Liver (tissue), 9 donors: ENCODE measurements around the gene HS6ST3. TPM values are rescaled to one million over a fixed set of nuclear protein-coding genes. Genes with fewer than 3 reads are reported as not detected.

Experiments used
- DNase-seq: peaks from one replicate; pipeline ENCODE4 v3.0.0-alpha.2; 2017; ENCODE audit warnings: low spot score
- H3K27ac ChIP-seq, 2 donors: one replicate each; pipeline ENCODE4 v1.7.0; 2013; ENCODE audit warnings: inconsistent platforms in 2 of 2, low read length in 2 of 2, control low read depth in 1 of 2, low read depth in 1 of 2, mild to moderate bottlenecking in 1 of 2
- H3K27me3 ChIP-seq, 4 donors: one replicate each; pipeline versions ENCODE4 v1.6.1 to v1.7.0; 2013; ENCODE audit warnings: low read length in 3 of 4, inconsistent platforms in 1 of 4, mild to moderate bottlenecking in 1 of 4, moderate library complexity in 1 of 4; ENCODE audit not compliant: control insufficient read depth in 4 of 4, insufficient read depth in 4 of 4
- H3K36me3 ChIP-seq, 4 donors: one replicate each; pipeline versions ENCODE4 v1.6.1 to v1.7.0; 2013; ENCODE audit warnings: low read length in 3 of 4, mild to moderate bottlenecking in 3 of 4, low read depth in 1 of 4, moderate library complexity in 1 of 4; ENCODE audit not compliant: control insufficient read depth in 4 of 4, insufficient read depth in 3 of 4
- H3K4me1 ChIP-seq, 4 donors: one replicate each; pipeline versions ENCODE4 v1.6.1 to v1.7.0; 2013; ENCODE audit warnings: low read length in 3 of 4, mild to moderate bottlenecking in 3 of 4, moderate library complexity in 1 of 4; ENCODE audit not compliant: control insufficient read depth in 4 of 4, insufficient read depth in 4 of 4
- H3K4me3 ChIP-seq, 3 donors: one replicate each; pipeline versions ENCODE4 v1.6.1 to v1.7.0; 2013; ENCODE audit warnings: low read length in 3 of 3, control low read depth in 1 of 3, low read depth in 1 of 3, mild to moderate bottlenecking in 1 of 3
- H3K9ac ChIP-seq, 2 donors: one replicate each; pipeline ENCODE4 v1.7.0; 2013; ENCODE audit warnings: low read length in 2 of 2, mild to moderate bottlenecking in 2 of 2, moderate library complexity in 2 of 2, control low read depth in 1 of 2, low read depth in 1 of 2
- H3K9me3 ChIP-seq, 4 donors: one replicate each; pipeline versions ENCODE4 v1.6.1 to v1.7.0; 2013; ENCODE audit warnings: low read length in 3 of 4; ENCODE audit not compliant: control insufficient read depth in 4 of 4
- EGR1 ChIP-seq, 2 donors: IDR thresholded peaks; 2 replicates each; pipeline ENCODE4 v1.6.1; 2016 to 2018; ENCODE audit warnings: antibody characterized with exemption in 2 of 2, low read depth in 2 of 2
- FOXA1 ChIP-seq: IDR thresholded peaks from 2 replicates; pipeline ENCODE4 v1.6.1; 2016; ENCODE audit warnings: antibody characterized with exemption
- FOXA2 ChIP-seq: IDR thresholded peaks from 2 replicates; pipeline ENCODE4 v1.6.1; 2016; ENCODE audit warnings: antibody characterized with exemption
- GABPA ChIP-seq, 2 donors: IDR thresholded peaks in 1 of 2; conservative IDR thresholded peaks in 1 of 2; 2 replicates each; pipeline ENCODE4 v1.6.1; 2016; ENCODE audit warnings: antibody characterized with exemption in 2 of 2, mild to moderate bottlenecking in 1 of 2, moderate library complexity in 1 of 2
- HNF4A ChIP-seq, 2 donors: conservative IDR thresholded peaks; 2 replicates each; pipeline ENCODE4 v1.6.1; 2016; ENCODE audit warnings: antibody characterized with exemption in 2 of 2, mild to moderate bottlenecking in 2 of 2
- HNF4G ChIP-seq: IDR thresholded peaks from 2 replicates; pipeline ENCODE4 v1.6.1; 2016; ENCODE audit warnings: antibody characterized with exemption
- JUND ChIP-seq, 2 donors: IDR thresholded peaks; 2 replicates each; pipeline ENCODE4 v1.6.1; 2016; ENCODE audit warnings: antibody characterized with exemption in 2 of 2
- MAX ChIP-seq: IDR thresholded peaks from 2 replicates; pipeline ENCODE4 v1.6.1; 2016; ENCODE audit warnings: antibody characterized with exemption
- NR2F2 ChIP-seq: IDR thresholded peaks from 2 replicates; pipeline ENCODE4 v1.6.1; 2016; ENCODE audit warnings: antibody characterized with exemption
- RAD21 ChIP-seq, 2 donors: IDR thresholded peaks; 2 replicates each; pipeline ENCODE4 v1.6.1; 2016; ENCODE audit warnings: antibody characterized with exemption in 2 of 2, mild to moderate bottlenecking in 2 of 2
- REST ChIP-seq: IDR thresholded peaks from 2 replicates; pipeline ENCODE4 v1.6.1; 2016; ENCODE audit warnings: antibody characterized with exemption, mild to moderate bottlenecking
- RXRA ChIP-seq, 2 donors: IDR thresholded peaks; 2 replicates each; pipeline ENCODE4 v1.6.1; 2017 to 2018; ENCODE audit warnings: antibody characterized with exemption in 2 of 2, mild to moderate bottlenecking in 1 of 2
- SP1 ChIP-seq: IDR thresholded peaks from 2 replicates; pipeline ENCODE4 v1.6.1; 2018; ENCODE audit warnings: antibody characterized with exemption, mild to moderate bottlenecking
- TAF1 ChIP-seq: conservative IDR thresholded peaks from 2 replicates; pipeline ENCODE4 v1.6.1; 2016; ENCODE audit warnings: antibody characterized with exemption, mild to moderate bottlenecking
- YY1 ChIP-seq: IDR thresholded peaks from 2 replicates; pipeline ENCODE4 v1.6.1; 2016; ENCODE audit warnings: antibody characterized with exemption, mild to moderate bottlenecking
- ZBTB33 ChIP-seq: IDR thresholded peaks from 2 replicates; pipeline ENCODE4 v1.6.1; 2016; ENCODE audit warnings: antibody characterized with exemption
- WGBS: extraction: QIAGEN DNeasy Blood & Tissue Kit; methylation state at CpG from one replicate; pipeline ENCODE4 v1.1.7; 2013; 5-methylcytosine and 5-hydroxymethylcytosine counted together
- polyA plus RNA-seq, 2 donors: library from polyadenylated mRNA; stranded (reverse) in 1 of 2; unstranded in 1 of 2; fragments of 200-250 nt in 1 of 2; fragments of >200 nt in 1 of 2; fragmentation: Nextera tagmentation in 1 of 2; extraction: Ambion mirVana in 1 of 2; gene quantifications; one replicate each; pipeline versions ENCODE4 v1.2.1 to v1.2.3, GENCODE V29; 2013 to 2015
- total RNA-seq, 2 donors: library from RNA; depleted of rRNA; stranded (reverse); fragments of >200 nt; gene quantifications; one replicate each; pipeline ENCODE4 v1.2.3, GENCODE V29; 2014
- TF ChIP-seq, protein P1 (sequence below): IDR thresholded peaks from 2 replicates; pipeline ENCODE4 v1.6.1; 2016; ENCODE audit warnings: antibody characterized with exemption
- TF ChIP-seq, protein P2 (sequence below): fragments of 150-350 bp; IDR thresholded peaks from 2 replicates; pipeline ENCODE4 v1.5.1; 2017; ENCODE audit warnings: improper control_type of control experiment, low read depth, low read length; ENCODE audit not compliant: missing input control
- donor health status: healthy.
- donor health status: healthy.
- donor health status: healthy.
- donor health status: healthy.
- donor health status: healthy.

Gene HS6ST3
- total and polyA plus RNA-seq, 4 donors = under 0.01 TPM; not detected in 3

DNA sequence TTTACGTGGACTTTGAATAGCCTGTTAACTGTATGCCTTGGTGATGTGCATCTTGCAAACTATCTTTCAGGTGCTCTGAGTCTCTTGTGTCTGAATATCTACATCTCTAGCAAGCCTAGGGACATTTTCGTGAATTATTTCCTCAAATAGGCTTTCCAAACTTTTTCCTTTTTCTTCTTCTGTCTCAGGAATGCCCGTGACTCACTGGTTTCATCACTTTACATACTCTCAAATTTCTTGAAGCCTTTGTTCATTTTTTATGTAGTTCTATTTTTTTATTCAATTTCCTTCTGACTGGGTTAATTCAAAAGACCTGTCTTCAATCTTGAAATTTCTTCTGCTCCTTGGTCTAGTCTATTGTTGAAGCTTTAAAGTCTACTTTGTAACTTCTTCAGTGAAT, 572.1 kb downstream of the HS6ST3 start (continued):
- no peak for TF ChIP-seq REST

- H3K27me3 ChIP-seq = no peaks in the 10 kb centered on the region
- no peaks in the 10 kb centered on the region for H3K4me1 ChIP-seq
- 70% methylated on average over 5 of the region's 5 CpGs for WGBS
- no peak overlapping the region for H3K27ac ChIP-seq
- TF ChIP-seq HNF4G (no peak), YY1 (no peak), HNF4A (conservative IDR thresholded peaks at IDR 0.05) (no peak), REST (no peak), EGR1 (IDR thresholded peaks at IDR 0.05; ENCODE audit: low read depth in 2 of 2) (no peak), RAD21 (IDR thresholded peaks at IDR 0.05) (no peak), SP1 (no peak), NR2F2 (no peak), GABPA (IDR thresholded peaks at IDR 0.05 in 1 of 2, conservative IDR thresholded peaks at IDR 0.05 in 1 of 2) (no peak)
- H3K36me3 ChIP-seq = no peaks in the 10 kb centered on the region
- H3K4me3 ChIP-seq = no peak overlapping the region
- H3K9ac ChIP-seq = no peak overlapping the region
- peaks cover 0 to 4% (median 1%) of the 10 kb centered on the region in 4 donors for H3K9me3 ChIP-seq
- DNase-seq = no peak
Observed at GRCh38 chr13:96667294-96668018, 577.5 kb downstream of the HS6ST3 start.

DNA sequence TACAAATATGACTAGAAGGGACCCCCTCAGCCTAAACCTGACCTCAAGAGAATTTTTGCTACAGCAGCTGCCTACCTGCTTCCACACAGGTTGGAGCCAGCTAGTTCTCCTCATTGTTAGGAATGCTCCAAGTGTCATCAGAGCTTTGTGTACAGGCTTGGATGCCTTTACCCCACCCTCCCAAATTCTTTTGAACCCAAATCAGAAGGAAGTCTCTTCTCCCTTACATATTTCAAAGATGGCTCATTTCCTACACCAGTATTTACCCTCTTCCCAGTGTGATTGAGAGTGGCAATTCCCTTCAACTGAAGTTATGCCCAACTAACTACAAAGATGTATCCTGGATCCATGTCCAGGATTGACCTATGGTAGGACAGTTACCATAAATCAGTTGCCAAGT, 581.2 kb downstream of the HS6ST3 start:
- Histone ChIP-seq H3K4me1 (no peaks in the 10 kb centered on the region), H3K27ac (no peak overlapping the region), H3K4me3 (no peak overlapping the region), H3K36me3 (no peaks in the 10 kb centered on the region), H3K9me3 (no peaks in the 10 kb centered on the region), H3K27me3 (no peaks in the 10 kb centered on the region), H3K9ac (no peak overlapping the region)
- DNase-seq = no peak
- TF ChIP-seq MAX (no peak), HNF4A (conservative IDR thresholded peaks at IDR 0.05) (no peak), NR2F2 (no peak), HNF4G (no peak), SP1 (no peak), EGR1 (IDR thresholded peaks at IDR 0.05; ENCODE audit: low read depth in 2 of 2) (no peak), JUND (IDR thresholded peaks at IDR 0.05) (no peak), YY1 (no peak), RXRA (IDR thresholded peaks at IDR 0.05) (no peak), ZBTB33 (no peak), FOXA1 (no peak), GABPA (IDR thresholded peaks at IDR 0.05 in 1 of 2, conservative IDR thresholded peaks at IDR 0.05 in 1 of 2) (no peak), TAF1 (no peak), FOXA2 (no peak)
- TF ChIP-seq, protein P1, sequence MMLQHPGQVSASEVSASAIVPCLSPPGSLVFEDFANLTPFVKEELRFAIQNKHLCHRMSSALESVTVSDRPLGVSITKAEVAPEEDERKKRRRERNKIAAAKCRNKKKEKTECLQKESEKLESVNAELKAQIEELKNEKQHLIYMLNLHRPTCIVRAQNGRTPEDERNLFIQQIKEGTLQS = no peak
- TF ChIP-seq, protein P2, sequence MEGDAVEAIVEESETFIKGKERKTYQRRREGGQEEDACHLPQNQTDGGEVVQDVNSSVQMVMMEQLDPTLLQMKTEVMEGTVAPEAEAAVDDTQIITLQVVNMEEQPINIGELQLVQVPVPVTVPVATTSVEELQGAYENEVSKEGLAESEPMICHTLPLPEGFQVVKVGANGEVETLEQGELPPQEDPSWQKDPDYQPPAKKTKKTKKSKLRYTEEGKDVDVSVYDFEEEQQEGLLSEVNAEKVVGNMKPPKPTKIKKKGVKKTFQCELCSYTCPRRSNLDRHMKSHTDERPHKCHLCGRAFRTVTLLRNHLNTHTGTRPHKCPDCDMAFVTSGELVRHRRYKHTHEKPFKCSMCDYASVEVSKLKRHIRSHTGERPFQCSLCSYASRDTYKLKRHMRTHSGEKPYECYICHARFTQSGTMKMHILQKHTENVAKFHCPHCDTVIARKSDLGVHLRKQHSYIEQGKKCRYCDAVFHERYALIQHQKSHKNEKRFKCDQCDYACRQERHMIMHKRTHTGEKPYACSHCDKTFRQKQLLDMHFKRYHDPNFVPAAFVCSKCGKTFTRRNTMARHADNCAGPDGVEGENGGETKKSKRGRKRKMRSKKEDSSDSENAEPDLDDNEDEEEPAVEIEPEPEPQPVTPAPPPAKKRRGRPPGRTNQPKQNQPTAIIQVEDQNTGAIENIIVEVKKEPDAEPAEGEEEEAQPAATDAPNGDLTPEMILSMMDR = no peak
